HEK293T (cell line): ENCODE data around the gene SPSB1.

ENCODE experiments used
- CTCF ChIA-PET: fragments of 350-600 bp; formaldehyde crosslinking; extraction: SDS; loops from one replicate; lab custom pipeline; 2021; ENCODE audit warnings: antibody characterized with exemption, inconsistent platforms; lab: Yijun Ruan, JAX
- POLR2A ChIA-PET: fragments of 350-600 bp; formaldehyde crosslinking; extraction: SDS; loops from one replicate; lab custom pipeline; 2020; ENCODE audit warnings: antibody characterized with exemption, inconsistent platforms; lab: Yijun Ruan, JAX
- DNase-seq: peaks from one replicate; pipeline ENCODE4 v3.0.0; 2012; ENCODE audit warnings: mixed read lengths; ENCODE audit errors: extremely low spot score
- ARNT ChIP-seq: fragments of 450-650 bp; IDR thresholded peaks from 2 replicates; pipeline ENCODE4 v1.6.1; 2017; ENCODE audit warnings: mild to moderate bottlenecking
- BHLHE40 ChIP-seq: fragments of 450-650 bp; IDR thresholded peaks from 2 replicates; pipeline ENCODE4 v1.6.1; 2016; ENCODE audit warnings: mild to moderate bottlenecking, moderate library complexity, borderline replicate concordance
- CTBP1 ChIP-seq: fragments of 450-650 bp; IDR thresholded peaks from 2 replicates; pipeline ENCODE4 v1.6.1; 2016; ENCODE audit warnings: borderline replicate concordance
- ELF4 ChIP-seq: fragments of 450-650 bp; IDR thresholded peaks from 2 replicates; pipeline ENCODE4 v1.6.1; 2017; ENCODE audit warnings: antibody characterized with exemption
- FOXA1 ChIP-seq: fragments of 450-650 bp; IDR thresholded peaks from 2 replicates; pipeline ENCODE4 v1.6.1; 2016; ENCODE audit warnings: mild to moderate bottlenecking
- FOXK2 ChIP-seq: fragments of 450-650 bp; IDR thresholded peaks from 2 replicates; pipeline ENCODE4 v1.6.1; 2016; ENCODE audit warnings: mild to moderate bottlenecking
- FOXM1 ChIP-seq: fragments of 450-650 bp; IDR thresholded peaks from 2 replicates; pipeline ENCODE4 v1.6.1; 2017; ENCODE audit warnings: mild to moderate bottlenecking, borderline replicate concordance
- HDGF ChIP-seq: fragments of 450-650 bp; IDR thresholded peaks from 2 replicates; pipeline ENCODE4 v1.6.1; 2017; ENCODE audit warnings: antibody characterized with exemption, borderline replicate concordance
- L3MBTL2 ChIP-seq: fragments of 450-650 bp; conservative IDR thresholded peaks from 2 replicates; pipeline ENCODE4 v1.6.1; 2016; ENCODE audit warnings: mild to moderate bottlenecking
- LEF1 ChIP-seq: fragments of 450-650 bp; IDR thresholded peaks from 2 replicates; pipeline ENCODE4 v1.6.1; 2017; ENCODE audit warnings: mild to moderate bottlenecking, borderline replicate concordance
- NFRKB ChIP-seq: fragments of 450-650 bp; IDR thresholded peaks from 2 replicates; pipeline ENCODE4 v1.6.1; 2016; ENCODE audit warnings: mild to moderate bottlenecking, moderate library complexity
- PKNOX1 ChIP-seq: fragments of 450-650 bp; IDR thresholded peaks from 2 replicates; pipeline ENCODE4 v1.6.1; 2016
- SP1 ChIP-seq: fragments of 450-650 bp; IDR thresholded peaks from 2 replicates; pipeline ENCODE4 v1.6.1; 2017
- SUZ12 ChIP-seq: fragments of 450-650 bp; IDR thresholded peaks from 2 replicates; pipeline ENCODE4 v1.6.1; 2016; ENCODE audit warnings: mild to moderate bottlenecking
- TARDBP ChIP-seq: fragments of 450-650 bp; IDR thresholded peaks from 2 replicates; pipeline ENCODE4 v1.6.1; 2016
- ZNF384 ChIP-seq: fragments of 450-650 bp; IDR thresholded peaks from 2 replicates; pipeline ENCODE4 v1.6.1; 2016

The SPSB1 gene

GRCh38 chr1:9363061-9363471 lies 70.4 kb downstream of the SPSB1 start:
- ChIA-PET POLR2A (no interaction called here), CTCF (no interaction called here)
- TF ChIP-seq ZNF384 (no peak), ARNT (no peak), ELF4 (no peak)
- no peak for DNase-seq

- CTCF ChIA-PET, result no interaction called here
- POLR2A ChIA-PET, result no interaction called here
- TF ChIP-seq FOXM1, result no peak
- TF ChIP-seq TARDBP, result no peak
- TF ChIP-seq ARNT, result no peak
- TF ChIP-seq PKNOX1, result no peak
- no peak for TF ChIP-seq SP1
- TF ChIP-seq BHLHE40, result no peak
- TF ChIP-seq FOXA1, result no peak
- no peak for TF ChIP-seq CTBP1
- TF ChIP-seq L3MBTL2, result no peak
- TF ChIP-seq ZNF384, result no peak
- no peak for TF ChIP-seq FOXK2
- no peak for TF ChIP-seq NFRKB
- no peak for TF ChIP-seq ELF4
- TF ChIP-seq LEF1, result no peak
- TF ChIP-seq SUZ12, result no peak
- no peak for TF ChIP-seq HDGF
- no peak for DNase-seq
These were observed 73.6 kb downstream of the SPSB1 start for GRCh38 chr1:9366298-9366697.

DNA sequence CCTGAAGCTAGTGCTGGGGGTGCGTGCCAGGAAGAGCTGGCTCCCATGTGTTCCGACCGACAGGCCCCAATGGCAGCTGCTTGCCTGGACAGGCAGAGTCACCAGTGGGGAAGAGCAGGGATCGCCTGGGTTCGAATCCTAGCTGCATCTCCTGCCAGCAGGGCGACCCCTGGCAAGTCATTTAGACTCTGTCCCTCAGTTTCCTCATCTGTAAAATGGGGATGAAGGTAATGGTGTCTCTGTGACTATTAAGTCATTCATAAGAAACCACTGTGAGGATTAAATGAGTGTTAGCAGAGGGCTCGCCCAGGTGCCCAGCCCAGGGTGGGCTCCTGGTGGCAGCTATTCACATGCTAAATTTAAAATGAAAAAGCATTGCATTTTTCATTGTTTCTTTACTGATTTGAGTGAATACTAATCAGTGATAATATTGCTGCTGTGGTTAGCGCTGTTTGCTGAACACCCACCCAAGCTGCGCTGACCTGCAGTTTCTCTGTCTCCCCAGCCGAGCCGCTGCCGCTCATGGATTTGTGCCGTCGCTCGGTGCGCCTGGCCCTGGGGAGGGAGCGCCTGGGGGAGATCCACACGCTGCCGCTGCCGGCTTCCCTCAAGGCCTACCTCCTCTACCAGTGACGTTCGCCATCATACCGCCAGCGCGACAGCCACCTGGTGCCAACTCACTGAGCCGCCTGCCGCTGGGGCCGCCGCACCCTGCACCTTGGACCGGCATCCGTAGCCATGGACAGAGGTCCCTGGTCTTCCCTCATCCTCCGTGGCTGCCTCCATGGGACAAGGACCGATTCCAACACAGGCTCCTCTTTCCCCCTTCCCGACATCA lies 74.5 kb downstream of the SPSB1 start:
- CTCF ChIA-PET, result no interaction called here
- POLR2A ChIA-PET, result no interaction called here
- TF ChIP-seq CTBP1, result no peak
- TF ChIP-seq FOXM1, result no peak
- no peak for TF ChIP-seq BHLHE40
- TF ChIP-seq PKNOX1, result no peak
- no peak for TF ChIP-seq L3MBTL2
- no peak for TF ChIP-seq NFRKB
- no peak for TF ChIP-seq ARNT
- TF ChIP-seq FOXK2, result no peak
- DNase-seq, result no peak

DNA sequence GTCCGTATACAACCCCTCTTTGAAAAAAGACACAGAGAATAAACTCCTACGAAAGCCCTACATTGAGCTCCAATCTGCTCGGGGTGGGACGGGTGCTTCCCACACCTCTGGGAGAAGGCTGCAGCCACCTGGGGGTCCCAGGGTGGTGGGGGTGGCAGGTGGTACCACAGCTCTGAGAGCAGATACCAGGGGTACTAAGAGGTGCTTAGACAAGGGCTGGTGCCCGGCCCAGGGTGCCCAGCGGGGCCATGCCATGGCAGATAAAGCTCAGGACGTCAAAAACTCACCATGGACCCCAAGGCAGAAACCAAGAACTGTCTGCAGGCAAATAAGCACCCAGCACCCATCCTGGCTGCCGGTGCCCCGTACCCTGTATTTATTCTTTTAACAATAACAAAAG lies 75.1 kb downstream of the SPSB1 start:
- no peak for DNase-seq
- ChIA-PET CTCF (no interaction called here), POLR2A (no interaction called here)
- TF ChIP-seq BHLHE40 (no peak), FOXK2 (no peak), CTBP1 (no peak), PKNOX1 (no peak), SUZ12 (no peak), SP1 (no peak), TARDBP (no peak)

- TF ChIP-seq LEF1, result no peak
- no peak for TF ChIP-seq ARNT
- TF ChIP-seq BHLHE40, result no peak
- ChIA-PET POLR2A (no interaction called here), CTCF (interaction anchor here (1.2 kb wide), 1 partner anchor 10 kb away, joined by 5 read pairs; no protein-coding TSS in a partner anchor)
- DNase-seq, result no peak
These were observed 75.7 kb downstream of the SPSB1 start for GRCh38 chr1:9368356-9368755.

DNA sequence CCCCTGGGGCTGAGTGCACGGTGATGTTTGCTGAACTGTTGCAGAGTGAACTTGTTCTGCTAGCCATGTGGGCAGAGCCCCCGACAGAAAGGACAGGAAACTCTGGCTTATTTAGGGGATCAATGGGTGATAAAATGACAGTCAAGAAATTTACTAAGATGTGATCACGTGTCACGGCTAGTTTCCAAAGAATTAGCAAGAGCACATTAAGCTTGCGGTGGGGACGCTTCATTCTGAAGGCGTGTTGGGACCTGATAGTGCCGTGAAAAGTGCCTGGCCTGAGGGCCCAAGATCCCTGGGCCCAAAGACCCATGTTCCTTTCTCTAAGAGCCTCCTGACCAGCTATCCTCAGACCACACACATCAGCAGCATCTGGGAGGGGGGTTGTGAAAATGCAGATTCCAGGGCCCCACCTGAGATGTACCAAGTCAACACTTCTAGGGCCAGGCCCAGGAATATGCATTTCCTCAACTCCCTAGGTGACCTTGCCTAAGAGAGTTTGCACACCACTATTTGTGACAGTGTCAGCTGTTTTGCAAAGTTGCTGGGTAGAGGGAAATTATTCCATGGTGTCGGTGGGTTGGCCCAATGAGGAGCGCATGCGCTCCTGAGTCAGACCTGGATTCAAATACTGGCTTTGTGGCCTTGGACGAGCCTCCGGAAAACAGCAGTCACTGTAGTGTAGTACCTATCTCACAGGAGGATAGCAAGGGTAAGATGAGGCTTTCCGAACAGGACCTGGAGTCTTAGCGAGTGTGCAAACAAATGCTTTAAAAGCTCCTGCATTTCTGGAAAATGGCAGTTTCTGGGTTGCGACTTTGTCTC lies 77.5 kb downstream of the SPSB1 start:
- POLR2A ChIA-PET, result interaction anchor here (0.6 kb wide), 1 partner anchor 67 kb away, joined by 3 read pairs; no protein-coding TSS in a partner anchor
- CTCF ChIA-PET, result no interaction called here
- DNase-seq, result no peak
- no peak for TF ChIP-seq FOXM1
- TF ChIP-seq ELF4, result no peak
- no peak for TF ChIP-seq CTBP1
- TF ChIP-seq NFRKB, result no peak
- no peak for TF ChIP-seq HDGF
- TF ChIP-seq PKNOX1, result no peak
- TF ChIP-seq ZNF384, result no peak
- TF ChIP-seq BHLHE40, result no peak
